ENCODE measurements around the gene GOLGA6L10.
"Not testable (repeated sequence)": the region's sequence is repeated elsewhere in the genome, so short reads cannot be mapped to it uniquely, and the experiment has no call there.

DNA sequence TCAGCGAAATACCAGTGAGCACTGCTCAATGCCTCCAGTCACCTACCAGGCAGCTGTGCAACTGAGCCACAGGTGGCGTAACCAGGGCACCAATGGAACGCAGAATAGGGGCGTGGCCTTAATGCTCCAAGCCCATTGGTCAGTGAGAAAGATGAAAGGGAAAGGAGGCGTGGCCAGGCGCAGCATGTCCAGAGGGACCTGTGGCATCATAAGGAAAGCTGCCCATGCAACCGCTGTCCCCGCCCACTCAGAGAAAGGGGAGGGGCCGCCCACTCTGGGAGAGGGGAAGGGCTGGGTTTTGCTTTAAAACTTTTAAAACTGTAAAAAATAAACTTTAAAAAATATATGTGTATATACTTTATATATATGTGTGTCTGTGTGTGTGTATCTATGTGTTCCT lies at the start of gene GOLGA6L10:
- TF ChIP-seq, protein P1, sequence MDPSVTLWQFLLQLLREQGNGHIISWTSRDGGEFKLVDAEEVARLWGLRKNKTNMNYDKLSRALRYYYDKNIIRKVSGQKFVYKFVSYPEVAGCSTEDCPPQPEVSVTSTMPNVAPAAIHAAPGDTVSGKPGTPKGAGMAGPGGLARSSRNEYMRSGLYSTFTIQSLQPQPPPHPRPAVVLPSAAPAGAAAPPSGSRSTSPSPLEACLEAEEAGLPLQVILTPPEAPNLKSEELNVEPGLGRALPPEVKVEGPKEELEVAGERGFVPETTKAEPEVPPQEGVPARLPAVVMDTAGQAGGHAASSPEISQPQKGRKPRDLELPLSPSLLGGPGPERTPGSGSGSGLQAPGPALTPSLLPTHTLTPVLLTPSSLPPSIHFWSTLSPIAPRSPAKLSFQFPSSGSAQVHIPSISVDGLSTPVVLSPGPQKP (IDR thresholded peaks at IDR 0.05; ENCODE audit: borderline replicate concordance, low read depth, low read length) = not testable (repeated sequence)
- TF ChIP-seq, protein P2, sequence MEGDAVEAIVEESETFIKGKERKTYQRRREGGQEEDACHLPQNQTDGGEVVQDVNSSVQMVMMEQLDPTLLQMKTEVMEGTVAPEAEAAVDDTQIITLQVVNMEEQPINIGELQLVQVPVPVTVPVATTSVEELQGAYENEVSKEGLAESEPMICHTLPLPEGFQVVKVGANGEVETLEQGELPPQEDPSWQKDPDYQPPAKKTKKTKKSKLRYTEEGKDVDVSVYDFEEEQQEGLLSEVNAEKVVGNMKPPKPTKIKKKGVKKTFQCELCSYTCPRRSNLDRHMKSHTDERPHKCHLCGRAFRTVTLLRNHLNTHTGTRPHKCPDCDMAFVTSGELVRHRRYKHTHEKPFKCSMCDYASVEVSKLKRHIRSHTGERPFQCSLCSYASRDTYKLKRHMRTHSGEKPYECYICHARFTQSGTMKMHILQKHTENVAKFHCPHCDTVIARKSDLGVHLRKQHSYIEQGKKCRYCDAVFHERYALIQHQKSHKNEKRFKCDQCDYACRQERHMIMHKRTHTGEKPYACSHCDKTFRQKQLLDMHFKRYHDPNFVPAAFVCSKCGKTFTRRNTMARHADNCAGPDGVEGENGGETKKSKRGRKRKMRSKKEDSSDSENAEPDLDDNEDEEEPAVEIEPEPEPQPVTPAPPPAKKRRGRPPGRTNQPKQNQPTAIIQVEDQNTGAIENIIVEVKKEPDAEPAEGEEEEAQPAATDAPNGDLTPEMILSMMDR (conservative IDR thresholded peaks at IDR 0.05; ENCODE audit: low read depth, low read length) = not testable (repeated sequence)
